HL-60 (cell line): ENCODE measurements around the gene DMD.

Experiments
- DNase-seq, 2 experiments: peaks; one replicate each; pipeline ENCODE4 v3.0.0-alpha.2; 2010 to 2020; ENCODE audit warnings: low read depth in 1 of 2, low spot score in 1 of 2
- H3K27ac ChIP-seq: fragments of 250-450 bp; sonication (Bioruptor Pico); replicated peaks from 2 replicates; pipeline ENCODE4 v1.5.1; 2020; ENCODE audit warnings: mild to moderate bottlenecking, moderate library complexity
- H3K27me3 ChIP-seq: fragments of 250-450 bp; sonication (Bioruptor Pico); 2 replicates; pipeline ENCODE4 v1.5.1; 2021; ENCODE audit warnings: mild to moderate bottlenecking, moderate library complexity; ENCODE audit not compliant: insufficient read depth, poor library complexity, severe bottlenecking
- H3K4me3 ChIP-seq: replicated peaks from 2 replicates; pipeline ENCODE4 v1.5.1; 2011; ENCODE audit warnings: mild to moderate bottlenecking, control low read depth, low read length; ENCODE audit not compliant: insufficient read depth
- CTCF ChIP-seq: IDR thresholded peaks from one replicate; pipeline ENCODE4 v1.5.1; 2011; ENCODE audit warnings: low read length, control low read depth, inconsistent platforms; ENCODE audit not compliant: insufficient read depth
- GABPA ChIP-seq: IDR thresholded peaks from 2 replicates; pipeline ENCODE4 v1.6.1; 2012; ENCODE audit warnings: low read depth
- POLR2AphosphoS5 ChIP-seq: IDR thresholded peaks from 2 replicates; pipeline ENCODE4 v1.6.1; 2012; ENCODE audit warnings: low read depth
- REST ChIP-seq: IDR thresholded peaks from 2 replicates; pipeline ENCODE4 v1.6.1; 2012; ENCODE audit warnings: low read depth; ENCODE audit not compliant: insufficient replicate concordance
- SPI1 ChIP-seq: IDR thresholded peaks from 2 replicates; pipeline ENCODE4 v1.6.1; 2012; ENCODE audit warnings: low read depth, mild to moderate bottlenecking, borderline replicate concordance

Gene DMD

GRCh38 chrX:32562261-32562660, 649.1 kb downstream of the DMD start:
- no peaks in the 10 kb centered on the region for H3K27me3 ChIP-seq
- H3K4me3 ChIP-seq = no peak overlapping the region
- H3K27ac ChIP-seq = no peak overlapping the region
- TF ChIP-seq SPI1 (no peak), POLR2AphosphoS5 (no peak), CTCF (no peak), REST (no peak), GABPA (no peak)
- DNase-seq = no peak

- TF ChIP-seq REST = no peak
- TF ChIP-seq SPI1 = no peak
- no peak for TF ChIP-seq GABPA
- TF ChIP-seq POLR2AphosphoS5 = no peak
- no peak for TF ChIP-seq CTCF
Observed at GRCh38 chrX:32545101-32545500, 666.2 kb downstream of the DMD start.

GRCh38 chrX:32538554-32538953, 672.8 kb downstream of the DMD start:
- Histone ChIP-seq H3K4me3 (no peak overlapping the region), H3K27me3 (no peaks in the 10 kb centered on the region), H3K27ac (no peak overlapping the region)
- no peak for DNase-seq
- no peak for TF ChIP-seq CTCF
- no peak for TF ChIP-seq POLR2AphosphoS5
- TF ChIP-seq SPI1 = no peak

More at GRCh38 chrX:32545101-32545500, 666.2 kb downstream of the DMD start:
- no peaks in the 10 kb centered on the region for H3K27me3 ChIP-seq
- H3K4me3 ChIP-seq = no peak overlapping the region
- no peak for DNase-seq
- no peak overlapping the region for H3K27ac ChIP-seq

- TF ChIP-seq GABPA (no peak), SPI1 (no peak), CTCF (no peak), POLR2AphosphoS5 (no peak), REST (no peak)
- H3K27ac ChIP-seq = no peak overlapping the region
- H3K27me3 ChIP-seq = no peaks in the 10 kb centered on the region
- H3K4me3 ChIP-seq = no peak overlapping the region
- no peak for DNase-seq
Observed at GRCh38 chrX:32533848-32534247, 677.5 kb downstream of the DMD start.
